GM19240 (cell line): ENCODE results near the gene IER5.
"Not testable (repeated sequence)": the region's sequence is repeated elsewhere in the genome, so short reads cannot be mapped to it uniquely, and the experiment has no call there.

ENCODE experiments used
- DNase-seq: peaks from one replicate; pipeline ENCODE4 v3.0.0; 2011; ENCODE audit warnings: low spot score; ENCODE audit not compliant: insufficient read length

The IER5 gene

DNA sequence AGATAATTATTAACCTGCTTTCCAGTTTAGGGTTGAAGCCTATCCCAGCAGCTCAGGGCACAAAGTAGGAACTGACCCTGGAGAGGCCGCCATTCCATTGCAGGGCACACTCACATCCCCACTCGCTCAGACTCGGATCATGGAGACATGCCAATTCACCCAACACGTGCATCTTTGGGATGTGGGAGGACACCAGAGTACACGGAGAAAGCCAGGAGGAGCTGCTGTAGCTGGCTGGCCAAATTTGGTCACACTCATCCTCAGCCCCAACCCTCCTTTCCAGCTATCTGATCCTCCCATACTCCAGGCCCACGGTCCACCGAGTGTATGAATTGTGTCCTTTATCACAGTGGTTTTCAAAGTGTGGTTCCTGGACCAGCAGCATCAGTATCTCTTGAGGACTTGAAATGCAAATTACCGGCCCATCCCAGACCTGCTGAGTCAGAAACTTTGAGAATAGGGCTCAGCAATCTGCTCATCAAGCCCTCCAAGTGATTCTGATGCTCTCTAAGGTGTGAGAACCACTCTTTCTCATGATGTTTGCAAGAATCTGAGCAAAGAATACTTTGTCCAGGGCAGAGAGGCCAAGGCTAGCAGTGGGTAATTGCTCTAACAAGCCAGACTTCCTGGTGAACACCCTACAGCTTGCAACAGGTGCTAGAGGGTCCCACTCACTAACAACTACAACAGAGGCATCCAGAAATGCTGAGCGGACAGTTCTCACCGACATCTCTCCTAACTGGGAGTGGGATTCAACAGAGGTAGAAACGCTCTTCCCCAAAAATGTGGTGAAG is 26.3 kb downstream of the IER5 start:
- DNase-seq = no peak

DNA sequence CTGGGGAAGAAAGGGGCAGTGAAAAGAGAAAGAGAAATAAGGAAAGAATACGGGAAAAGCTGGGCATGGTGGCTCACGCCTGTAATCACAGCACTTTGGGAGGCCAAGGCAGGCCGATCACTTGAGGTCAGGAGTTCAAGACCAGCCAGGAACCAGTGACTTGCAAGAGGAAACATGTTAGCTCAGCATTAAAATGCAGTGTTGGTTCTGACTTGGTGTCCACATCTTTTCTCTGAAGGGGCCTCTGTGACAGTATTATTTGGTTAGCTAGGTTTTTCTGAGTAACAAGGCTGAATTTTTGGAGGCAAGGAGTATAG is 26.8 kb downstream of the IER5 start:
- no peak for DNase-seq

DNA sequence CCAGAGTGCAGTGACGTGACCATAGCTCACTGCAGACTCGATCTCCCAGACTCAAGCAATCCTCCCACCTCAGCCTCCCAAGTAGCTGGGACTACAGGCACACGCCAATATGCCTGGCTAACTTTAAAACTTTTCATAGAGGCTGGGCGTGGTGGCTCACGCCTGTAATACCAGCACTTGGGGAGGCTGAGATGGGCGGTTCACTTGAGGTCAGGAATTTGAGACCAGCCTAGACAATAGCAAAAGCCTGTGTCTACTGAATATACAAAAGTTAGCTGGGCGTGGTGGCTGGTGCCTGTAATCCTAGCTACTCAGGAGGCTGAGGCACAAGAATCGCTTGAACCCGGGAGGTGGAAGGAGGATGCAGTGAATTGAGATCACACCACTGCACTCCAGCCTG is 27.5 kb downstream of the IER5 start:
- not testable (repeated sequence) for DNase-seq

DNA sequence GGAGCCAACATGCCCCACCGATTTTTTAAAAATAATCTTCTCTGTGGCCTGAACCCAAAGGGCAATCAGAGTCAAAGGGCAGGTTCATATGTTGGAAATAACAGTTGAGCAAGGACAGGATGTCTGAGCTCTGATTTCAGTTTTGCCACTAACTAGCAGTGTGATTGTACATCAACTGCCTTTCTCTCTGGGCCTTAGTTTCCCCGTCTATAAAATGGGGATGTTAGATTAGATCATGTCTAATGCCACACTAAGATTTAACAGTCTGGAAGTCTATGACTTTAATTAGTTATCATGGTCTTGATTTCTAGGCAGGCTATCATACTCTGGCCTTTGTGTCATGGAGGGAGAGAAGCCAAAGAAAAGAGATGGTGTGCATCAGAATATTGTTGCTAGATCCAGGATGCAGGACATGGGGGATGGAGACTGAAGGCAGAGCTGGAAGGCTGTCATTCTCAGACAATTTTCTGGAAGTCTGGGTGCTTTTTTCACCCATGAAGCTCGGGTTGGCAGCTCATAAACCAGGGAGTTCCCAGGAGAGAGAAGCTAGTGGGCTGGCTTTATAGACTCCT is 28.4 kb downstream of the IER5 start:
- no peak for DNase-seq

DNA sequence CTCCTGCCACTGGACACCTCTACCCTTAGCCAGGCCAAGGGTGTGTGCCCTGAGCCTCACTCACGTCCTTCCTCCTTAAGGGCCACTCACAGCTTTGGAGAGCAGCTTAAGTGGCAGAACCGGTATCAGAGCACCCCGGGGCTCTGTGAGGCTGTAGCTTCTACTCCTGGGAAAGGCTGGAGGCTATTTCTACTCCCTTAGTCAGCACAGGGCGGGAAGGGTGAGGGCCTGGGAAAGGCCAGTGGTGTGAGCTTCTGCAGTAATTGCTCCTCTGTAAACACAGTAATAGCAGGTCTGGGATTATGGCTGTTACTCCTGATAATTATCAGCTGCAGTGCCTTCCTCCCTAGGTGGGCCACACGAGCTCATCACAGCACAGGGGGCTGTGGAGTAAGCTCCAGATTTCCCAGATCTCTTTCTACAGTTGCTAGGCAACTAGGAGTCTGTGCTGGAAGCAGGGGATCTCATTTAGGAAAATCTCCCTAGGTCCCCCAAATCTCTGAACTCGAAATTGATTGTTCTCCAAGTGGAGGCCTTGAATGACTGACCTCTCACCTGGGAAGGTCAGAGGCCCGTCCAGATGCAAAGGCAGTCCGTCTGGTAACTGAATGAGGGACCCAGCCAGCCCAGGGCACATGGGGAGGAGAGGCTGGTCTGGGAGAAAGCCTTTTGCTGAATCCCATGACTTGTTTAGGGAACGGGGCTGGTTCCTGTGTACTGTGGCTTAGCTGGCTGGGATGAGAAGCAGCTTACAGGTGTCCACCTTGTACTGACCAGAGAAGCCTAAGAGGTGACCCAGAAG is 29.3 kb downstream of the IER5 start:
- DNase-seq = no peak

DNA sequence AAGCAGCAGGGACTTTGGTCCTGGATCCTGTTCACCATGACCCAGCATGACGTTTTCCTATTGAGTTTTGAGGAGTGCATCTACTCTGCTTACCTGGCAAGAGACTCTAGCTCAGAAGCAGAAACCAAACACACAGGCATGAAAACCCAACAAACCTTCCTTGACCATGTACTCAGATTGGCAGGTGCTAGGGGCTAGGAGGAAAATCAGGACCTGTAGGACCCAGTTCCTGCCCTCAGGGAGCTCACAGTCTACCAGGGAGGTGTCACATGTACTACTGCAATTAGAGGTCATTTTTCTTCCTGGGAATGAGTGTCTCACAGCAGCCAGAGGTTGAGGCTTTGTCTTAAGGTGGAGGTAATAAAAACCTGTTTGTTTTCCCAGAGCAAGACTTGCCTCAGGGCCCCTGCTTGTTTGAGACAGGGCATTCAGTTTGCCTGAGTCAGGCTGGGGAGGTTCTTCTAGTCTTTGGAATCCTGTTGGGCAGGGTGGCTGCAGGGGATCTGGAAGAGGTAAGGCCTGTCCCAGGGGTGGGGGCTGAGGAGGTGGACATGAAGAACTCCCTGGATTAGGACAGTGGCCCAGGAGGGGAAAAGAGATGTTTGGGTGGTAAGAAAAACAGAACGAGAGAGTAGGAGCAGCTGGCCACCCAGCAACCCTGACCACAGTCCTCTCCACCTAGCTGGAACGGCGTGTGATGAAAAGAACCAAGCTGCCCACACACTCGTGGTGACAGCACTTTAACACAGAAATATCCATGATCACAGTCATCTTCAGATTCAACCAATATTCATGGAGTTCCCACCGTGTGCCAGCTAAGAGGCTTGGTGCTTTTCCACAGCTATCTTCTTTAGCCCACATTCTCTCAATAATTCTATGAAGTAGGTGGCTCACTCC is 30.8 kb downstream of the IER5 start:
- no peak for DNase-seq

DNA sequence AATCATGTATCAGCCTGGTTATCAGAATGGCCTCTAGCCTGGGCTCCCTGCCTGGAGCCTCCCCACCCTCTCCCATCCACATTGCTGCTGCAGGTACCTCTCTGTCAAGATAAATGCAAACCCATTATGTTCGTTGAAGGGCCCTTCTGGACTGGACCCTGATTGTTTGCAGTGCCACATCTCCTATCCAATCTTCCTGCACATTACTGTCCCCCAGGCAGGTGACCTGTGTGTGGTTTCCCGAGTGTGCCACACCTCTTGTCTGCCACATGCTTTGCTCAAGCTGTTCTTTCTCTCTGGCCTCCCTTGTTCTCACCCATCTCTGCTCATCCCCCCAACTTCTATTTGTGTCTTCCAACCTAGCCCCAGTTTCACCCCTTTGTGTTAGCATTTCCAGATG is 32.4 kb downstream of the IER5 start:
- no peak for DNase-seq

DNA sequence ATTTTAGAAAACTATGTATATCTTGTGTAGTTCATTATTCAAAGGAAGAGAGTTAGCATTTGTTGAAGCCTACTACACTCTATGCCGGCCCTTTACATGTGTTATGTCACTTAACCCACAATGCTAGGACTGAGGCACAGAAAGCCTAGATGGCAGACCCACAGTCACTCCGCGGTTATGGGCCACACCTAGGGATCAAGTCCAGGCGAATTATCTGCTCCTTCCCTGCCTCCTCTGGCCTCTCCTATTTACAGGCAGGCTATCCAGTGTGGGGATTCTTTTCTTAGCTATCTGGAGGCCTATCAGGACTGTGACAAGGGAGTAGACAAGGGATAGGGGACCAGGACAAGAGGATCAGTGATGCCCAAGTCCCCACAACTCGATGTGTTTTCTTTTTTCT is 33.0 kb downstream of the IER5 start:
- DNase-seq = no peak

DNA sequence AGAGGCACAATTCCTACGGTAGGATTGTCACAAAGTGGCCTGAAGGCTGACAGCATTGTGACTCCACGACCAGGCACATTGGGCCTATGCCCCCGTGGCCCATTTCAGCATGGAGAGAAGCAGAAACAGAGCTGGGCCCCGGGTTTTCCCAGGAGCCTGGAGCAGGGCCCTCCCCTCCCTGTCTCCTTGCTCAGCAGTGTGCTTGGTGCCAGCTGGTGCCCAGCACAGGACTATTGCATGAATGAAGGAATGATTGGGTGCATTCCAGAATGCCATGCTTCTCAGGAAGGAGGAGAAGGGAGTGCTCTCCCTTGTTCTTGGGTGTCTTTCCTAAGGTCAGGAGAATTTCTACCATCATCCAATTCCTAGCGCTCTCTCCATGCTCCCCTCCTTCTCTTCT is 33.7 kb downstream of the IER5 start:
- DNase-seq = no peak

DNA sequence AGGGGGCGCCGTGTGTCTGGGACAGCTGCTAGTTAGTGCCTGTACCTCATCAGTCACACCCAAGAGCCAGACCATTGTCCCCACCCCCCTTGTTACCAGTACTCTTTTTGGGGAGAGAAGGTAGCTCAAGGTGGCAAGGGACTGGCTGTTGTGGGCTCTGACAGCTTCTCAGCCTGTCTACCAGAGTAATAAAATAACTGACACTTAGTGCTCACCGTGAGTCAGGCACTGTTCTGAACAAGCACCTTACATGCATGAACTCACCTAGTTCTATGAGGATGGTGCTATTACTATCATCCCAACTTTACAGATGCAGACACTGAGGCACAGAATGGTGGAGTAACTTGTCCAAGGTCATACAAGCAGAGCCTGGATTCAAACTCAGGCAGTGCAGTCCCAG is 34.7 kb downstream of the IER5 start:
- DNase-seq = no peak

DNA sequence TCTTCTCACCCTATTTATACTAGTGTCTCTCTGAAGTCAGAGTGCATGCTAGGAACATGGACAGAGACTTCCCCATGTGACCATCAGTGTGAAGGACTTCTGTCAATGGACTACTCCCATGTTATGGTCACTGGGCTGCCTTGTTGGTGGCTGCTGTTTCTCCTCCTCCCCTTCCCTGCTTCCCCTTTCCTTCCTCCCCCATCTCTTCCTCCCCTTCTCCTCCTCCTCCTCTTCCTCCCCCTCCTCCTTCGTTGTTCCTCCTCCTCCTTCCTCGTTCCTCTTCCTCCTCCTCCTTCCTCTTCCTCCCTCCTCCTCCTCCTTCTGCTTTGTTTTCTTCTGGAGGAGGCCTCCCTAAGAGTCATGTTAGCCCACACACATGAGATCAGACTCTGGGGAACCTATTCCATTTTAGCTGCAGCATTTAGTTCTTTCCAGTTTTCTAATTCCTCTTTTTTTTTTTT is 35.8 kb downstream of the IER5 start:
- DNase-seq = no peak

DNA sequence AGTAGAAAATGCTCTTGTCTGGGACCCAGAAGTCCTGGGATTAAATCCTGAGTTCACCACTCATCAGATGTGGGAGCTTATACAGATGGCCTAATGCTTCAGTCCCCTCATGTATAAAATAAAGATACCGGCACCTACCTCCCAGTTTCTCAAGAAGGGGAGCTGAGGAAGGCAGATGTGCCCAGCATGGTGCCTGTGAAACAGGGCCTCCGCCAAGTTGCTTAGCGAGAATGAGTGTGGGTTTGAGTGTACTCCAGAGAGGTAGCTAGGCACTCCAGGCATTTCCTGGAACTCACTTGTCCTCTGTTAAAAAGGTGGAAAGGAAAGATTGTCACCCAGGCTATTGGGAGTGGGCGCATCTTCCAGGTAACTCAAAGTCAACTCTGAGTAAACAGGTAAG is 37.8 kb downstream of the IER5 start:
- DNase-seq = no peak

DNA sequence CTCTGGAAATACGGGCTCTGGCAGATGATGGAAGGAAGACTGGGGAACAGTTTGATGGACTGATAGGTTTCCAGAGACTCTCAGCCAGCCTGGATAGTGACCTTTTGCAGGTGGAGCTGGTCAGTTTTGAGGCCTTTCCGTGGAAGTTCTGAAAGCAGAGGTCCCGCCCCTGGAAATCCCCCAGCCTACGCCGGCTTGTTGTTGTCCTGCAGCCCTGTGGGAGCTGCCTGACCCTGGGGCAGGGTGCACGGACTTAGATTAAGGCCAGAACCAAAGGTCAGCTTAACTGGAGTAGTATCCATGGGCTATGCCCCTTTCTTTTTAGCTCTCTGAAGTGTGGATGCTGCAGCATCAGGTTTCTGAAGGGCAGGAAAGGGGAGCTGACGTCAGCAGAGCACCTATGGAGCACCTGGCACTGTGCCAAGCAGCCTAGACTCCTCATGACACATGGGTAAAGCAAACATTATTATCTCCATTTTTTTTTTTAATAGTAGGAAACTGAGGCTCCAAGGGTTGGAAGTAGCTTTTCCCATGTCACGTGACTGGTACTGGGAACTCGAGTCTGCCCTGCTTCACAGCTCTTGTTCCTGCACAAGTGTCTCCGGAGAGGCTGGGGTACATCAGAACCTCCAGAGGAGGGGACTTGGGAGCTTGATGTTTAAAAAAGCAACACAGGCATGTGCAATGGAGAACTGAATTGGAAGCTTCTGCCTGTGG is 38.5 kb downstream of the IER5 start:
- DNase-seq = no peak

DNA sequence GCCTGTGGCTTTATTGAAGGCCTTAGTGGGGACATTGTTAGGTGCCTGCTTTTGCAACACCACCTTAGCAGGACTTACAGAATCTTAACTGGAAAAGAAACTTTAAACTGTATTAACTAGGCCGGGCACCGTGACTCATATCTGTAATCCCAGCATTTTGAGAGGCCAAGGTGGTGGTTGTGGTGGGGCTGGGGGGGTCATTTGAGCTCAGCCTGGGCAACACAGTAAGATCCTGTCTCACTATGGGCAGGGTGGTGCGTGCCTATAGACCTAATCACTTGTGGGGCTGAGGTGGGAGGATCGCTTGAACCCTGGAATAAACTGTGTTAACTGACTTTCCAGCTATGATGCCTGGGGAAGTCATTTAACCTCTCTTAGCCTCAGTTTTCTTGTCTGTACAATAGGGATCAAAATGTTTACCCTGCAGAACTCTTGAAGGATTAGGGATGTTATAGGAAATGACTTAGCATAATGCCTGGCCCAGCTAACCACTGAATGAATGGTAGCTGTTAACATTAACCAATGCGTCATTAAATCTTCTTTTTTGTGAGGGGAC is 39.5 kb downstream of the IER5 start:
- DNase-seq = no peak

DNA sequence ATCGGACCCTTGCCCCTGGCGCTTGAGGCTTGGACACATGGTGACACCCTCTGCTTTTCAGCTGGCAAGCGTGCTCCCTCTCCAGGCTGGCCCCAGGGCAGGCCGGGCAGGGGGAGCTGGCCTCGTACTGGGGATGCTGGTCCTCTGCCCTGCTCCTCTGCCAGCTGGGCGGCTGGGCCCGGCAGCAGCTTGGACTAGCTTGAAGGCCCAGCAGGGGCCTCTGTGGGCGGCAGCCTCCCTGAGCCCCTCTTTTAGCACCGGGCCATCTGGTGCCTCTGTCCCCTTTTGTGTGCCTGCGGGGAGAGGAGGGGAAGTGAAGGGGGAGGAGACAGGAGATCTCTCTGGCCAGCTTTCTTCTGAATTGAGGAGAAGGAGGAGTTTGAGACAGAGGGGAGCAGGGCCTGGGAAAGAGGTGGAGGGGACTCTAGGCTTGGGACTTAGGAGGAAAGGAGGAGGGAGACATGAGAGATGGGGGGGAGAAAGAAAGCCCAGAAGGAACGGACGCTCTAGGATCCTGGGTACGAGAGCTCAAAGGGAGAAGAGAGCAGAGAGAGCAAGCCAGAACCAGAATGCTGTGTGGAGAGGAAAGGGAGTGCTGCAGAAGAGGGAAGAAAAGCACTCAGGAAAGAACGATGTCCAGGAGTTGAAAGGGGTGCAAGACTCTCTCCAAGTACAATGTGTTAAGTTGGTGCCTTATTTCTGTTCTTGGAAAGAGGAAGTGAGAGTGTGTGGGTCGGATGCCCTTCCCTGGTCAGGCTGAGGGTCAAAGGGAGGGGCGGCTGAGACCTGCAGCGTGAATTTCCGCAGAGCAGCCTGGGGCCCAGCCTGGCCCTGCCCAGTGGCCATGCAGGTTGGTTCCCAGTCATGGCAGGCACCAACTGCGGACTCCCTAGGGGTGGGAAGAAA is 40.3 kb downstream of the IER5 start:
- no peak for DNase-seq

DNA sequence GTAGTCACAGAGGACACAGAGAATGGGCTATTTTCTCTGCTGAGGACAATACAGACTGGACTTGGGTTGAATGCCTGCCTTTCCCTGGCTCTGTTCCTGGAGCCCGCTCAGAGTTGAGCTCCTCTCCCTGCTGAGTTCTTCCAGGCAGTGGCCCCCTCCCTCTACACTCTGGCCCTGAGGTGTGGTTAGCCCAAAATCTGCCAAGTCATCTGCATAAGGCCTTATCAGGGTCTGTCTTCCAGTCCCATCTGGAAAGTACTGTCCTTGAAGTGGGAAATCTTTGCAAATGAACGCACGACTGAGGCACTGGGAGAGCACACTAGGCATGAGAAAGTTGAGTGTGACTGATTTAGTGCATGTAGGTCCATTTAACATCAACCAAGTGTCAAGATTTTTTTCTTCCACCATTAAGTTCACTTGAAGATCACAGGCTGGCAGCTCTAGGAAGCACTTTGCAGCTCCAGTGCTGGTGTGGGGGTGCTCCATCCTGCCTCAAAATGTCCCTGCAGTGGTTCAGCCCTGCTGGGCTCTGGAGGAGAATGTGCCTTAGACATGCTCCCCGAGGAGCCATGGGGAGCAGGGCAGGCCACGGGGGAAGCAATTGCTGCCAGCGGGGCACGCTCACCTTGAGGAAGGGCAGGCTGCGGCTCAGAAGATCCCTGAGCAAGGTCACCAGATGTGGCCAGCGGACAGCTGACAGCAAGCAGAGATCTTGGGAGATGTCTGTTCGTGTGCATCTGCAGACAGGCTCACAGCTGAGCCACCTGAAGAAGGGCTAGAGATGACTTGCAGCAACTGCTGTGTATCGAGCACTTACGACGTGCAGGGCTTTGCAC is 41.5 kb downstream of the IER5 start:
- DNase-seq = no peak

DNA sequence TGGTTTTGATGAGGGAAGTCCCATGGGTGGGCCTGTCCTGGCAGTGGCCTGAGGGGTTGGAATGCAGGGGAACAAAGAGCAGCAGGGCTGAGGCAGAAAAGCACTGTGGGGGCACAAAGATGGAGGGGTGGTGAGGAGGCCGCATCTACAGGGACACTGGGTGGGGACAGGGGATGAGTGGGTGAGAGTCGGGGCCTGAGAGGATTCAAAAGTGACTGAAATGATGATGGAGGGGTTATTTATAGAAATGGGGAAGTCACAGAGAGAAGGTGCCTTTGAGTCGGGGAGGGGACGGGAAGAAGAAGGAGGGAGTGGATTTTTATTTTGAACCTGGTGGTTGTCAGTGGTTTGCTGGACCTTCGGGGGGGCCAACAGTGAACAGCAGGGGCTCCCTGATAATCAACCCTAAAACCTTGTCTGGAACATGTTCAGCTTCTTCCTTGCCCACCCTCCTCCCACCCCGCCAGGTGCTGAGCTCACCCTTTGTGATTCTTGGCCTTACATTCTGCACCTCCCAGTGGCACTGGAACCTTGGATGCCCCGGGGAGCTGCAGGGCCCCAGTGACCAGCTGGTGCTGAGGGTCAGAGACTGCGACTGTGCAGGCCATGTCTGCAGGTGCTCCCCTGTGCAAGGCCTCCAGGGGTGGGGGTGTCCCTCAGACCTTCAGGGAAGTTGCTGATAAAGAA is 42.9 kb downstream of the IER5 start:
- no peak for DNase-seq

DNA sequence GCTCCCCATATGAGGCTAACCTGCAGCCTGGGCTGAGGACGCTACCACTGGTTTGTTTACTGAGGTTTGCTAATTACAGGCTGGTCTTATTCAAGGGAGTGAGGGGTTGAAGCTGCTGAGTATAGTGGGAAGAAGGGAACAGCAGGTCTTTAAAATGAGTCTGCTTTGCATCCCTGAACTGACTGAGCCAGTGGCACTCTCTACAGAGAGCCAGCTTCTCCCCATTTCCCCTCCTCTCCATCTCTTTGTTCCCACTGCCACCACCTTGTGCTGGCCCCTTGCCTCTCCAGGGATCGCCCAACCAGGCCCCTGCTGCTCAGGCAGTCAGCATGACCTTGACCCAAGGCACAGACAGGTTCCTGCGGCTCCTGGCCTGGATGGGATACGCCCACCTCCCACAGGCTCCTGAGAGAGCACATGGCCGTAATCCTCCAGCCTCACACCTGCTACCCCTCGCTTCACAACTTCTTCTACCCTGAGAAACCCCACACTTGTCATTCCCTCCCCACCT is 45.0 kb downstream of the IER5 start:
- DNase-seq = no peak
